ENCODE data around the gene VWDE.
"Not testable (repeated sequence)": the region's sequence is repeated elsewhere in the genome, so short reads cannot be mapped to it uniquely, and the experiment has no call there.

VWDE gene

GRCh38 chr7:12401538-12402364 is 1.9 kb downstream of the VWDE start:
- DNase-seq (ENCODE audit: low read depth): no peak

- DNase-seq (ENCODE audit: low read depth): no peak
Measured at GRCh38 chr7:12398186-12398585, 5.5 kb downstream of the VWDE start.

GRCh38 chr7:12397671-12398070 is 6.0 kb downstream of the VWDE start:
- DNase-seq (ENCODE audit: low read depth): no peak

- not testable (repeated sequence) for DNase-seq (ENCODE audit: low read depth)
Measured at GRCh38 chr7:12396670-12397069, 7.0 kb downstream of the VWDE start.

GRCh38 chr7:12391922-12392615 is 11.6 kb downstream of the VWDE start:
- no peak for DNase-seq (ENCODE audit: low read depth)

- no peak for DNase-seq (ENCODE audit: low read depth)
Measured at GRCh38 chr7:12389089-12389700, 14.5 kb downstream of the VWDE start.

- no peak for DNase-seq (ENCODE audit: low read depth)
Measured at GRCh38 chr7:12386313-12386740, 17.3 kb downstream of the VWDE start.

- no peak for DNase-seq (ENCODE audit: low read depth)
Measured at GRCh38 chr7:12385364-12385786, 18.3 kb downstream of the VWDE start.

- no peak for DNase-seq (ENCODE audit: low read depth)
Measured at GRCh38 chr7:12383377-12383776, 20.3 kb downstream of the VWDE start.

GRCh38 chr7:12378389-12378788 is 25.3 kb downstream of the VWDE start:
- no peak for DNase-seq (ENCODE audit: low read depth)

- DNase-seq (ENCODE audit: low read depth): no peak
Measured at GRCh38 chr7:12377406-12377805, 26.3 kb downstream of the VWDE start.

GRCh38 chr7:12373580-12374263 is 29.9 kb downstream of the VWDE start:
- DNase-seq (ENCODE audit: low read depth): no peak

GRCh38 chr7:12370249-12370648 is 33.4 kb downstream of the VWDE start:
- no peak for DNase-seq (ENCODE audit: low read depth)

- no peak for DNase-seq (ENCODE audit: low read depth)
Measured at GRCh38 chr7:12369756-12370155, 33.9 kb downstream of the VWDE start.

GRCh38 chr7:12369072-12369471 is 34.6 kb downstream of the VWDE start:
- no peak for DNase-seq (ENCODE audit: low read depth)

- DNase-seq (ENCODE audit: low read depth): no peak
Measured at GRCh38 chr7:12360948-12361347, 42.7 kb downstream of the VWDE start.

- no peak for DNase-seq (ENCODE audit: low read depth)
Measured at GRCh38 chr7:12358694-12359093, 45.0 kb downstream of the VWDE start.

- no peak for DNase-seq (ENCODE audit: low read depth)
Measured at GRCh38 chr7:12357508-12357907, 46.2 kb downstream of the VWDE start.

- no peak for DNase-seq (ENCODE audit: low read depth)
Measured at GRCh38 chr7:12351843-12352242, 51.8 kb downstream of the VWDE start.

GRCh38 chr7:12350971-12351370 is 52.7 kb downstream of the VWDE start:
- no peak for DNase-seq (ENCODE audit: low read depth)

- DNase-seq (ENCODE audit: low read depth): no peak
Measured at GRCh38 chr7:12337095-12337494, 66.6 kb downstream of the VWDE start.

All from stimulated activated CD8-positive, alpha-beta memory T cell treated with anti-CD3 and anti-CD28 coated beads, Interleukin-12 subunit alpha, Interleukin-12 subunit beta, amount 100 ng/mL, for 4 hours (primary cell).